WTC11 (cell line): ENCODE data around the gene PLA2G4E. TPM values are rescaled to one million over a fixed set of nuclear protein-coding genes. Genes with fewer than 3 reads are reported as not detected.

Experiments
- ATAC-seq: fragments of 200-7000 bp; cut with Tn5 transposase; 2 replicates; pipeline ENCODE4 v1.10.0; 2021; ENCODE audit warnings: mild to moderate bottlenecking, moderate library complexity
- CTCF ChIA-PET: fragments of 300-600 bp; sonication (Branson Sonifier 250); formaldehyde crosslinking; loops from one replicate; lab custom pipeline; 2021; ENCODE audit warnings: antibody characterized with exemption; lab: Charles Lee
- POLR2A ChIA-PET: fragments of 350-600 bp; sonication (Branson Sonifier 250); formaldehyde crosslinking; loops from one replicate; lab custom pipeline; 2021; ENCODE audit warnings: antibody characterized with exemption; lab: Charles Lee
- DNase-seq: peaks from one replicate; pipeline ENCODE4 v3.0.0; 2021; ENCODE audit warnings: low spot score
- H3K27ac Mint-ChIP-seq: 2 replicates; pipeline ENCODE4 v1.8.0; 2021; ENCODE audit warnings: mixed read lengths
- H3K27me3 Mint-ChIP-seq: 2 replicates; pipeline ENCODE4 v1.8.0; 2021; ENCODE audit warnings: low read depth, mild to moderate bottlenecking, moderate library complexity, mixed read lengths
- H3K36me3 Mint-ChIP-seq: 2 replicates; pipeline ENCODE4 v1.8.0; 2021; ENCODE audit warnings: mixed read lengths
- H3K4me1 Mint-ChIP-seq: 2 replicates; pipeline ENCODE4 v1.8.0; 2022; ENCODE audit warnings: mixed read lengths
- H3K4me3 Mint-ChIP-seq: 2 replicates; pipeline ENCODE4 v1.8.0; 2021; ENCODE audit warnings: mild to moderate bottlenecking, moderate library complexity, mixed read lengths
- H3K9me3 Mint-ChIP-seq: 2 replicates; pipeline ENCODE4 v1.8.0; 2021; ENCODE audit warnings: mixed read lengths
- ESRRA ChIP-seq: sonication (generic); formaldehyde crosslinking; IDR thresholded peaks from 2 replicates; pipeline ENCODE4 v1.8.1; 2022; ENCODE audit warnings: mild to moderate bottlenecking, missing genetic modification reagents, borderline replicate concordance
- FOXJ3 ChIP-seq: sonication (generic); formaldehyde crosslinking; IDR thresholded peaks from 2 replicates; pipeline ENCODE4 v1.9.0; 2021; ENCODE audit warnings: missing genetic modification reagents, mild to moderate bottlenecking, borderline replicate concordance
- GABPB1 ChIP-seq: sonication (generic); formaldehyde crosslinking; IDR thresholded peaks from 2 replicates; pipeline ENCODE4 v1.8.1; 2023; ENCODE audit warnings: mild to moderate bottlenecking, missing genetic modification reagents
- GRHL2 ChIP-seq: fragments of 250-450 bp; sonication (Bioruptor Pico); IDR thresholded peaks from 2 replicates; pipeline ENCODE4 v1.8.0; 2022; ENCODE audit warnings: mild to moderate bottlenecking, moderate library complexity; ENCODE audit not compliant: insufficient replicate concordance, severe bottlenecking
- HMGA2 ChIP-seq: fragments of 250-450 bp; sonication (Bioruptor Pico); IDR thresholded peaks from 2 replicates; pipeline ENCODE4 v1.4.0; 2021; ENCODE audit warnings: mild to moderate bottlenecking, moderate library complexity
- IRF1 ChIP-seq: sonication (generic); formaldehyde crosslinking; IDR thresholded peaks from 2 replicates; pipeline ENCODE4 v1.8.0; 2023; ENCODE audit warnings: missing genetic modification reagents
- MXD4 ChIP-seq: fragments of 250-450 bp; sonication (Bioruptor Pico); IDR thresholded peaks from 2 replicates; pipeline ENCODE4 v1.8.0; 2021; ENCODE audit warnings: mild to moderate bottlenecking, moderate library complexity, borderline replicate concordance
- NR1H2 ChIP-seq: sonication (generic); formaldehyde crosslinking; IDR thresholded peaks from 2 replicates; pipeline ENCODE4 v1.9.0; 2021; ENCODE audit warnings: mild to moderate bottlenecking, moderate library complexity, missing genetic modification reagents
- NR3C1 ChIP-seq: sonication (generic); formaldehyde crosslinking; conservative IDR thresholded peaks from 2 replicates; pipeline ENCODE4 v1.8.1; 2023; ENCODE audit warnings: low read depth, mild to moderate bottlenecking, missing genetic modification reagents
- PRDM15 ChIP-seq: sonication (generic); formaldehyde crosslinking; IDR thresholded peaks from 2 replicates; pipeline ENCODE4 v1.8.0; 2022; ENCODE audit warnings: missing genetic modification reagents
- TEAD1 ChIP-seq: sonication (generic); formaldehyde crosslinking; IDR thresholded peaks from 2 replicates; pipeline ENCODE4 v1.8.0; 2022; ENCODE audit warnings: mild to moderate bottlenecking, missing genetic modification reagents
- TP53 ChIP-seq: sonication (generic); formaldehyde crosslinking; IDR thresholded peaks from 2 replicates; pipeline ENCODE4 v1.8.1; 2023; ENCODE audit warnings: mild to moderate bottlenecking, missing genetic modification reagents
- ZBTB21 ChIP-seq: sonication (generic); formaldehyde crosslinking; IDR thresholded peaks from 2 replicates; pipeline ENCODE4 v1.8.1; 2023; ENCODE audit warnings: mild to moderate bottlenecking, missing genetic modification reagents, borderline replicate concordance
- ZNF219 ChIP-seq: sonication (generic); formaldehyde crosslinking; IDR thresholded peaks from 2 replicates; pipeline ENCODE4 v1.8.0; 2023; ENCODE audit warnings: missing genetic modification reagents, mild to moderate bottlenecking, borderline replicate concordance
- ZNF232 ChIP-seq: sonication (generic); formaldehyde crosslinking; IDR thresholded peaks from 2 replicates; pipeline ENCODE4 v1.8.0; 2022; ENCODE audit warnings: mild to moderate bottlenecking, missing genetic modification reagents
- ZNF396 ChIP-seq: fragments of 250-450 bp; sonication (Bioruptor Pico); IDR thresholded peaks from 2 replicates; pipeline ENCODE4 v1.8.0; 2021; ENCODE audit warnings: mild to moderate bottlenecking, moderate library complexity, borderline replicate concordance
- ZNF423 ChIP-seq: fragments of 250-450 bp; sonication (Bioruptor Pico); IDR thresholded peaks from 2 replicates; pipeline ENCODE4 v2.1.2; 2022; ENCODE audit warnings: mild to moderate bottlenecking, moderate library complexity
- total RNA-seq: library from RNA; stranded (reverse); gene quantifications from 3 replicates; pipeline ENCODE4 v1.2.3, GENCODE V29; 2021
- TF ChIP-seq, protein P1 (sequence below): fragments of 250-450 bp; sonication (Bioruptor Pico); IDR thresholded peaks from 2 replicates; pipeline ENCODE4 v1.9.0; 2021; ENCODE audit warnings: moderate library complexity, mild to moderate bottlenecking, inconsistent platforms, borderline replicate concordance
- TF ChIP-seq, protein P2 (sequence below): sonication (generic); formaldehyde crosslinking; IDR thresholded peaks from 2 replicates; pipeline ENCODE4 v1.8.1; 2022; ENCODE audit warnings: mild to moderate bottlenecking, missing genetic modification reagents, moderate library complexity, borderline replicate concordance
- TF ChIP-seq, protein P3 (sequence below): sonication (generic); formaldehyde crosslinking; IDR thresholded peaks from 2 replicates; pipeline ENCODE4 v1.8.0; 2022; ENCODE audit warnings: mild to moderate bottlenecking, missing genetic modification reagents

Gene PLA2G4E
- total RNA-seq, 1 experiment from 2014 or later = not detected

- TF ChIP-seq PRDM15 (CRISPR knock-in tag) (no peak), MXD4 (CRISPR knock-in tag) (no peak), ESRRA (CRISPR knock-in tag) (no peak), NR3C1 (CRISPR knock-in tag) (no peak)
Observed at GRCh38 chr15:42009022-42009421, 11.8 kb downstream of the PLA2G4E start (continued).

DNA sequence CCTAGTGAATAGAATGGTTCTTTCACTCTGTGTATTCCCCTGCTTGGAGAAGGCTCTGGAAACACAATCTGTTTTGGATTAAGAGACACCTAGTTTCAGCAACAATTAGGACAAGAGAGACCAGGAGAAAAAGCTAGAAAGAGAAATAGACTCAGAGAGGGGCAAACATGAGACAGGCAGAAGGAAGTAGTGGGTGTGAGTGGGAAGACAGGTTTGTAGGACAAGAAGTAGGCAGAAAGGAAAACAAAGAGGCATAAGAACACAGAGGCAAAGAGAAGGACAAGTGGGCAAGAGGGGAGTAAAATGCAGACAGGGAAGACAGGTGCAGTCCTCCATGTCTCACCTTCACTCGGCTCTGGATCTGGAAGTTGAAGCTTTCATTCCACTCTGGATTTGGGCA lies 13.5 kb downstream of the PLA2G4E start:
- Mint-ChIP-seq H3K27me3 (no peaks in the 10 kb centered on the region), H3K9me3 (no peaks in the 10 kb centered on the region), H3K36me3 (no peaks in the 10 kb centered on the region), H3K4me3 (no peak overlapping the region), H3K4me1 (0 out of 2 replicates have a peak, but pooled peaks cover 4% of the 10 kb centered on the region), H3K27ac (no peak overlapping the region)
- DNase-seq (no peak), ATAC-seq (no peak)
- ChIA-PET POLR2A (no interaction called here), CTCF (no interaction called here)
- TF ChIP-seq, protein P1, sequence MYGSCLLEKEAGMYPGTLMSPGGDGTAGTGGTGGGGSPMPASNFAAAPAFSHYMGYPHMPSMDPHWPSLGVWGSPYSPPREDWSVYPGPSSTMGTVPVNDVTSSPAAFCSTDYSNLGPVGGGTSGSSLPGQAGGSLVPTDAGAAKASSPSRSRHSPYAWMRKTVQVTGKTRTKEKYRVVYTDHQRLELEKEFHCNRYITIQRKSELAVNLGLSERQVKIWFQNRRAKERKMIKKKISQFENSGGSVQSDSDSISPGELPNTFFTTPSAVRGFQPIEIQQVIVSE (CRISPR knock-in tag) = no peak
- TF ChIP-seq ZNF396 (CRISPR knock-in tag) (no peak), HMGA2 (CRISPR knock-in tag) (no peak), ZBTB21 (CRISPR knock-in tag) (no peak), ZNF219 (CRISPR knock-in tag) (no peak), FOXJ3 (CRISPR knock-in tag) (no peak), TEAD1 (CRISPR knock-in tag) (no peak), GRHL2 (CRISPR knock-in tag) (no peak), GABPB1 (no peak), IRF1 (CRISPR knock-in tag) (no peak), TP53 (CRISPR knock-in tag) (no peak), NR1H2 (CRISPR knock-in tag) (no peak), ZNF423 (CRISPR knock-in tag) (no peak), MXD4 (CRISPR knock-in tag) (no peak), ZNF232 (CRISPR knock-in tag) (no peak)
- TF ChIP-seq, protein P2, sequence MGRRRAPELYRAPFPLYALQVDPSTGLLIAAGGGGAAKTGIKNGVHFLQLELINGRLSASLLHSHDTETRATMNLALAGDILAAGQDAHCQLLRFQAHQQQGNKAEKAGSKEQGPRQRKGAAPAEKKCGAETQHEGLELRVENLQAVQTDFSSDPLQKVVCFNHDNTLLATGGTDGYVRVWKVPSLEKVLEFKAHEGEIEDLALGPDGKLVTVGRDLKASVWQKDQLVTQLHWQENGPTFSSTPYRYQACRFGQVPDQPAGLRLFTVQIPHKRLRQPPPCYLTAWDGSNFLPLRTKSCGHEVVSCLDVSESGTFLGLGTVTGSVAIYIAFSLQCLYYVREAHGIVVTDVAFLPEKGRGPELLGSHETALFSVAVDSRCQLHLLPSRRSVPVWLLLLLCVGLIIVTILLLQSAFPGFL (CRISPR knock-in tag) = no peak
- TF ChIP-seq, protein P3, sequence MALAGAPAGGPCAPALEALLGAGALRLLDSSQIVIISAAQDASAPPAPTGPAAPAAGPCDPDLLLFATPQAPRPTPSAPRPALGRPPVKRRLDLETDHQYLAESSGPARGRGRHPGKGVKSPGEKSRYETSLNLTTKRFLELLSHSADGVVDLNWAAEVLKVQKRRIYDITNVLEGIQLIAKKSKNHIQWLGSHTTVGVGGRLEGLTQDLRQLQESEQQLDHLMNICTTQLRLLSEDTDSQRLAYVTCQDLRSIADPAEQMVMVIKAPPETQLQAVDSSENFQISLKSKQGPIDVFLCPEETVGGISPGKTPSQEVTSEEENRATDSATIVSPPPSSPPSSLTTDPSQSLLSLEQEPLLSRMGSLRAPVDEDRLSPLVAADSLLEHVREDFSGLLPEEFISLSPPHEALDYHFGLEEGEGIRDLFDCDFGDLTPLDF (CRISPR knock-in tag) = no peak
